GM23338 (cell line): Measurements from ENCODE around the gene GATA1. TPM values are rescaled to one million over a fixed set of nuclear protein-coding genes. Genes with fewer than 3 reads are reported as not detected.

Experiments
- ATAC-seq: fragments of 200-7000 bp; cut with Tn5 transposase; 3 replicates; pipeline ENCODE4 v1.9.1; 2020
- DNase-seq: peaks from one replicate; pipeline ENCODE4 v3.0.0-alpha.2; 2015; ENCODE audit warnings: low spot score
- H2AFZ ChIP-seq: fragments of 200-600 bp; sonication (generic); 2 replicates; pipeline ENCODE4 v1.8.0; 2016; ENCODE audit warnings: antibody characterized with exemption, mild to moderate bottlenecking, moderate library complexity
- H3F3A ChIP-seq: fragments of 200-600 bp; sonication (generic); replicated peaks from 2 replicates; pipeline ENCODE4 v1.8.0; 2017; ENCODE audit warnings: antibody characterized with exemption, mixed run types, low read depth
- H3K27ac ChIP-seq: fragments of 200-600 bp; sonication (generic); 2 replicates; pipeline ENCODE4 v1.6.1; 2016; ENCODE audit warnings: low read depth
- H3K27me3 ChIP-seq: fragments of 200-600 bp; sonication (generic); 2 replicates; pipeline ENCODE4 v1.8.0; 2016; ENCODE audit warnings: mild to moderate bottlenecking, mixed run types, moderate library complexity; ENCODE audit not compliant: insufficient read depth
- H3K36me3 ChIP-seq: fragments of 200-600 bp; sonication (generic); 2 replicates; pipeline ENCODE4 v1.8.0; 2016; ENCODE audit warnings: mild to moderate bottlenecking; ENCODE audit not compliant: insufficient read depth
- H3K4me1 ChIP-seq: fragments of 200-600 bp; sonication (generic); 2 replicates; pipeline ENCODE4 v1.8.0; 2016; ENCODE audit warnings: mild to moderate bottlenecking, moderate library complexity; ENCODE audit not compliant: insufficient read depth
- H3K4me2 ChIP-seq: fragments of 200-600 bp; sonication (generic); 2 replicates; pipeline ENCODE4 v1.7.1; 2017; ENCODE audit warnings: mixed run types
- H3K4me3 ChIP-seq: fragments of 200-600 bp; sonication (generic); 2 replicates; pipeline ENCODE4 v1.6.1; 2016; ENCODE audit warnings: mixed run types
- H3K79me2 ChIP-seq: fragments of 200-600 bp; sonication (generic); replicated peaks from 2 replicates; pipeline ENCODE4 v1.8.0; 2017; ENCODE audit warnings: mild to moderate bottlenecking; ENCODE audit not compliant: insufficient read depth
- H3K9me2 ChIP-seq: fragments of 200-600 bp; sonication (generic); 2 replicates; pipeline ENCODE4 v1.8.0; 2017; ENCODE audit not compliant: insufficient read depth
- H4K20me1 ChIP-seq: fragments of 200-600 bp; sonication (generic); replicated peaks from 2 replicates; pipeline ENCODE4 v1.8.0; 2017; ENCODE audit warnings: mild to moderate bottlenecking; ENCODE audit not compliant: insufficient read depth
- H3K27ac Mint-ChIP-seq: 2 replicates; pipeline ENCODE4 v1.8.0; 2020; ENCODE audit warnings: inconsistent platforms, mild to moderate bottlenecking, moderate library complexity, mixed read lengths
- H3K27me3 Mint-ChIP-seq: 3 replicates; pipeline ENCODE4 v1.8.0; 2022; ENCODE audit warnings: low read depth, mild to moderate bottlenecking, moderate library complexity, mixed read lengths, inconsistent platforms; ENCODE audit not compliant: insufficient read depth, poor library complexity
- H3K36me3 Mint-ChIP-seq: 3 replicates; pipeline ENCODE4 v1.8.0; 2021; ENCODE audit warnings: low read depth, mild to moderate bottlenecking, inconsistent platforms, moderate library complexity, mixed read lengths
- H3K4me1 Mint-ChIP-seq: 3 replicates; pipeline ENCODE4 v1.8.0; 2020; ENCODE audit warnings: mild to moderate bottlenecking, inconsistent platforms, mixed read lengths
- H3K4me3 Mint-ChIP-seq: 3 replicates; pipeline ENCODE4 v1.8.0; 2021; ENCODE audit warnings: moderate library complexity, mild to moderate bottlenecking, inconsistent platforms, mixed read lengths
- H3K9me3 Mint-ChIP-seq: 3 replicates; pipeline ENCODE4 v1.8.0; 2020; ENCODE audit warnings: moderate library complexity, mild to moderate bottlenecking, inconsistent platforms, mixed read lengths
- EZH2 ChIP-seq: fragments of 200-600 bp; sonication (generic); IDR thresholded peaks from one replicate; pipeline ENCODE4 v1.8.0; 2017; ENCODE audit warnings: antibody characterized with exemption, mild to moderate bottlenecking, low read depth; ENCODE audit not compliant: unreplicated experiment
- EZH2phosphoT487 ChIP-seq: fragments of 200-600 bp; sonication (generic); IDR thresholded peaks from one replicate; pipeline ENCODE4 v1.8.1; 2018; ENCODE audit warnings: antibody characterized with exemption; ENCODE audit not compliant: unreplicated experiment
- NANOG ChIP-seq: IDR thresholded peaks from 2 replicates; pipeline ENCODE4 v1.6.1; 2016; ENCODE audit warnings: antibody characterized with exemption, borderline replicate concordance
- POLR2AphosphoS5 ChIP-seq: IDR thresholded peaks from 2 replicates; pipeline ENCODE4 v1.6.1; 2016; ENCODE audit warnings: antibody characterized with exemption, low read depth
- STAT1 ChIP-seq: IDR thresholded peaks from one replicate; pipeline ENCODE4 v1.6.1; 2016; ENCODE audit warnings: antibody characterized with exemption; ENCODE audit not compliant: unreplicated experiment
- ZNF114 ChIP-seq: fragments of 250-450 bp; sonication (Bioruptor Pico); IDR thresholded peaks from 2 replicates; pipeline ENCODE4 v1.5.0; 2020; ENCODE audit warnings: mild to moderate bottlenecking, moderate library complexity
- ZNF331 ChIP-seq: fragments of 250-450 bp; sonication (Bioruptor Pico); IDR thresholded peaks from 2 replicates; pipeline ENCODE4 v1.5.0; 2020; ENCODE audit warnings: low read depth, mild to moderate bottlenecking, moderate library complexity
- long read RNA-seq: library from polyadenylated mRNA; unstranded; transcript quantifications from one replicate; pipeline ENCODE4 v2.0.0, GENCODE V29; 2020; ENCODE audit not compliant: unreplicated experiment
- polyA plus RNA-seq: library from polyadenylated mRNA; unstranded; fragments of >200 nt; fragmentation: Nextera tagmentation; extraction: Ambion mirVana; gene quantifications from 2 replicates; pipeline ENCODE4 v1.2.1, GENCODE V29; 2016
- total RNA-seq: library from RNA; depleted of rRNA; stranded (reverse); fragments of >200 nt; shearing (Covaris generic); gene quantifications from 2 replicates; pipeline ENCODE4 v1.2.3, GENCODE V29; 2014; rRNA removed
- TF ChIP-seq, protein P1 (sequence below): IDR thresholded peaks from one replicate; pipeline ENCODE4 v1.6.1; 2018; ENCODE audit warnings: antibody characterized with exemption; ENCODE audit not compliant: unreplicated experiment
- TF ChIP-seq, protein P2 (sequence below): IDR thresholded peaks from 2 replicates; pipeline ENCODE4 v1.6.1; 2016; ENCODE audit warnings: antibody characterized with exemption
- TF ChIP-seq, protein P3 (sequence below): fragments of 250-450 bp; sonication (Bioruptor Pico); IDR thresholded peaks from 2 replicates; pipeline ENCODE4 v1.5.0; 2020; ENCODE audit warnings: mild to moderate bottlenecking, moderate library complexity
- TF ChIP-seq, protein P4 (sequence below), 2 experiments: fragments of 200-600 bp in 1 of 2; sonication (generic) in 1 of 2; conservative IDR thresholded peaks; 2 replicates each; pipeline versions ENCODE4 v1.5.1 to v1.6.1; 2016 to 2017; ENCODE audit warnings: antibody characterized with exemption in 2 of 2, low read depth in 2 of 2, mild to moderate bottlenecking in 2 of 2, moderate library complexity in 1 of 2

GATA1 gene
- total RNA-seq (not detected in 2 replicates), polyA plus RNA-seq (not detected in 2 replicates)
- long read RNA-seq: 0 reads

DNA sequence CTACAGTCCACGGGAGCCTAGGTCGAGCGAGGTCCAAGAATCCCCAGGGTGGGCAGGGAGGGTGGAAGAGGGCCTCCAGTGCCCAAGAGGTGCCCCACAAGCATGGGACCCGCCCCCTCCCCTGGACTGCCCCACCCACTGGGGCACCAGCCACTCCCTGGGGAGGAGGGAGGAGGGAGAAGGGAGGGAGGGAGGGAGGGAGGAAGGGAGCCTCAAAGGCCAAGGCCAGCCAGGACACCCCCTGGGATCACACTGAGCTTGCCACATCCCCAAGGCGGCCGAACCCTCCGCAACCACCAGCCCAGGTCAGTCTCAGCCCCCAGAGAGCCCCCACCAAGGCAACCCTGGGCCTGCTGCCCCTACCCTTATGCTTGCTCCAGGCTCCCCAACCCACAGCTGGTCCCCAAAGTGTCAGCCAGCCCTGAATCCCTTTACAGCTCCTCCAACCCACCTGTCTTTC lies at the start of gene GATA1:
Gene GATA1 (plus strand): TSS at position 250 of the 460 bp plus-strand sequence. CDS start 4,520 bp downstream, outside the sequence.
- H3K9me2 ChIP-seq: no peaks in the 10 kb centered on the region
- H3K27ac Mint-ChIP-seq: no peak within 1 kb of the TSS; the same call in 1 of the 2 replicates
- no peak for ATAC-seq
- H3F3A ChIP-seq: no peaks in the 10 kb centered on the region
- no peak within 1 kb of the TSS for H3K27ac ChIP-seq
- no peak within 1 kb of the TSS for H3K4me2 ChIP-seq
- H3K27me3 ChIP-seq: no peaks in the 10 kb centered on the region
- H3K4me1 ChIP-seq: no peaks in the 10 kb centered on the region
- H3K4me1 Mint-ChIP-seq: no peaks in the 10 kb centered on the region; the same call in 2 of the 3 replicates
- no peaks in the 10 kb centered on the region for H4K20me1 ChIP-seq
- H3K36me3 Mint-ChIP-seq: no peaks in the 10 kb centered on the region; the same call in 2 of the 3 replicates
- TF ChIP-seq STAT1: no peak
- TF ChIP-seq, protein P1, sequence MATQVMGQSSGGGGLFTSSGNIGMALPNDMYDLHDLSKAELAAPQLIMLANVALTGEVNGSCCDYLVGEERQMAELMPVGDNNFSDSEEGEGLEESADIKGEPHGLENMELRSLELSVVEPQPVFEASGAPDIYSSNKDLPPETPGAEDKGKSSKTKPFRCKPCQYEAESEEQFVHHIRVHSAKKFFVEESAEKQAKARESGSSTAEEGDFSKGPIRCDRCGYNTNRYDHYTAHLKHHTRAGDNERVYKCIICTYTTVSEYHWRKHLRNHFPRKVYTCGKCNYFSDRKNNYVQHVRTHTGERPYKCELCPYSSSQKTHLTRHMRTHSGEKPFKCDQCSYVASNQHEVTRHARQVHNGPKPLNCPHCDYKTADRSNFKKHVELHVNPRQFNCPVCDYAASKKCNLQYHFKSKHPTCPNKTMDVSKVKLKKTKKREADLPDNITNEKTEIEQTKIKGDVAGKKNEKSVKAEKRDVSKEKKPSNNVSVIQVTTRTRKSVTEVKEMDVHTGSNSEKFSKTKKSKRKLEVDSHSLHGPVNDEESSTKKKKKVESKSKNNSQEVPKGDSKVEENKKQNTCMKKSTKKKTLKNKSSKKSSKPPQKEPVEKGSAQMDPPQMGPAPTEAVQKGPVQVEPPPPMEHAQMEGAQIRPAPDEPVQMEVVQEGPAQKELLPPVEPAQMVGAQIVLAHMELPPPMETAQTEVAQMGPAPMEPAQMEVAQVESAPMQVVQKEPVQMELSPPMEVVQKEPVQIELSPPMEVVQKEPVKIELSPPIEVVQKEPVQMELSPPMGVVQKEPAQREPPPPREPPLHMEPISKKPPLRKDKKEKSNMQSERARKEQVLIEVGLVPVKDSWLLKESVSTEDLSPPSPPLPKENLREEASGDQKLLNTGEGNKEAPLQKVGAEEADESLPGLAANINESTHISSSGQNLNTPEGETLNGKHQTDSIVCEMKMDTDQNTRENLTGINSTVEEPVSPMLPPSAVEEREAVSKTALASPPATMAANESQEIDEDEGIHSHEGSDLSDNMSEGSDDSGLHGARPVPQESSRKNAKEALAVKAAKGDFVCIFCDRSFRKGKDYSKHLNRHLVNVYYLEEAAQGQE: no peak
- TF ChIP-seq, protein P2, sequence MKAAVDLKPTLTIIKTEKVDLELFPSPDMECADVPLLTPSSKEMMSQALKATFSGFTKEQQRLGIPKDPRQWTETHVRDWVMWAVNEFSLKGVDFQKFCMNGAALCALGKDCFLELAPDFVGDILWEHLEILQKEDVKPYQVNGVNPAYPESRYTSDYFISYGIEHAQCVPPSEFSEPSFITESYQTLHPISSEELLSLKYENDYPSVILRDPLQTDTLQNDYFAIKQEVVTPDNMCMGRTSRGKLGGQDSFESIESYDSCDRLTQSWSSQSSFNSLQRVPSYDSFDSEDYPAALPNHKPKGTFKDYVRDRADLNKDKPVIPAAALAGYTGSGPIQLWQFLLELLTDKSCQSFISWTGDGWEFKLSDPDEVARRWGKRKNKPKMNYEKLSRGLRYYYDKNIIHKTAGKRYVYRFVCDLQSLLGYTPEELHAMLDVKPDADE: no peak
- TF ChIP-seq, protein P3, sequence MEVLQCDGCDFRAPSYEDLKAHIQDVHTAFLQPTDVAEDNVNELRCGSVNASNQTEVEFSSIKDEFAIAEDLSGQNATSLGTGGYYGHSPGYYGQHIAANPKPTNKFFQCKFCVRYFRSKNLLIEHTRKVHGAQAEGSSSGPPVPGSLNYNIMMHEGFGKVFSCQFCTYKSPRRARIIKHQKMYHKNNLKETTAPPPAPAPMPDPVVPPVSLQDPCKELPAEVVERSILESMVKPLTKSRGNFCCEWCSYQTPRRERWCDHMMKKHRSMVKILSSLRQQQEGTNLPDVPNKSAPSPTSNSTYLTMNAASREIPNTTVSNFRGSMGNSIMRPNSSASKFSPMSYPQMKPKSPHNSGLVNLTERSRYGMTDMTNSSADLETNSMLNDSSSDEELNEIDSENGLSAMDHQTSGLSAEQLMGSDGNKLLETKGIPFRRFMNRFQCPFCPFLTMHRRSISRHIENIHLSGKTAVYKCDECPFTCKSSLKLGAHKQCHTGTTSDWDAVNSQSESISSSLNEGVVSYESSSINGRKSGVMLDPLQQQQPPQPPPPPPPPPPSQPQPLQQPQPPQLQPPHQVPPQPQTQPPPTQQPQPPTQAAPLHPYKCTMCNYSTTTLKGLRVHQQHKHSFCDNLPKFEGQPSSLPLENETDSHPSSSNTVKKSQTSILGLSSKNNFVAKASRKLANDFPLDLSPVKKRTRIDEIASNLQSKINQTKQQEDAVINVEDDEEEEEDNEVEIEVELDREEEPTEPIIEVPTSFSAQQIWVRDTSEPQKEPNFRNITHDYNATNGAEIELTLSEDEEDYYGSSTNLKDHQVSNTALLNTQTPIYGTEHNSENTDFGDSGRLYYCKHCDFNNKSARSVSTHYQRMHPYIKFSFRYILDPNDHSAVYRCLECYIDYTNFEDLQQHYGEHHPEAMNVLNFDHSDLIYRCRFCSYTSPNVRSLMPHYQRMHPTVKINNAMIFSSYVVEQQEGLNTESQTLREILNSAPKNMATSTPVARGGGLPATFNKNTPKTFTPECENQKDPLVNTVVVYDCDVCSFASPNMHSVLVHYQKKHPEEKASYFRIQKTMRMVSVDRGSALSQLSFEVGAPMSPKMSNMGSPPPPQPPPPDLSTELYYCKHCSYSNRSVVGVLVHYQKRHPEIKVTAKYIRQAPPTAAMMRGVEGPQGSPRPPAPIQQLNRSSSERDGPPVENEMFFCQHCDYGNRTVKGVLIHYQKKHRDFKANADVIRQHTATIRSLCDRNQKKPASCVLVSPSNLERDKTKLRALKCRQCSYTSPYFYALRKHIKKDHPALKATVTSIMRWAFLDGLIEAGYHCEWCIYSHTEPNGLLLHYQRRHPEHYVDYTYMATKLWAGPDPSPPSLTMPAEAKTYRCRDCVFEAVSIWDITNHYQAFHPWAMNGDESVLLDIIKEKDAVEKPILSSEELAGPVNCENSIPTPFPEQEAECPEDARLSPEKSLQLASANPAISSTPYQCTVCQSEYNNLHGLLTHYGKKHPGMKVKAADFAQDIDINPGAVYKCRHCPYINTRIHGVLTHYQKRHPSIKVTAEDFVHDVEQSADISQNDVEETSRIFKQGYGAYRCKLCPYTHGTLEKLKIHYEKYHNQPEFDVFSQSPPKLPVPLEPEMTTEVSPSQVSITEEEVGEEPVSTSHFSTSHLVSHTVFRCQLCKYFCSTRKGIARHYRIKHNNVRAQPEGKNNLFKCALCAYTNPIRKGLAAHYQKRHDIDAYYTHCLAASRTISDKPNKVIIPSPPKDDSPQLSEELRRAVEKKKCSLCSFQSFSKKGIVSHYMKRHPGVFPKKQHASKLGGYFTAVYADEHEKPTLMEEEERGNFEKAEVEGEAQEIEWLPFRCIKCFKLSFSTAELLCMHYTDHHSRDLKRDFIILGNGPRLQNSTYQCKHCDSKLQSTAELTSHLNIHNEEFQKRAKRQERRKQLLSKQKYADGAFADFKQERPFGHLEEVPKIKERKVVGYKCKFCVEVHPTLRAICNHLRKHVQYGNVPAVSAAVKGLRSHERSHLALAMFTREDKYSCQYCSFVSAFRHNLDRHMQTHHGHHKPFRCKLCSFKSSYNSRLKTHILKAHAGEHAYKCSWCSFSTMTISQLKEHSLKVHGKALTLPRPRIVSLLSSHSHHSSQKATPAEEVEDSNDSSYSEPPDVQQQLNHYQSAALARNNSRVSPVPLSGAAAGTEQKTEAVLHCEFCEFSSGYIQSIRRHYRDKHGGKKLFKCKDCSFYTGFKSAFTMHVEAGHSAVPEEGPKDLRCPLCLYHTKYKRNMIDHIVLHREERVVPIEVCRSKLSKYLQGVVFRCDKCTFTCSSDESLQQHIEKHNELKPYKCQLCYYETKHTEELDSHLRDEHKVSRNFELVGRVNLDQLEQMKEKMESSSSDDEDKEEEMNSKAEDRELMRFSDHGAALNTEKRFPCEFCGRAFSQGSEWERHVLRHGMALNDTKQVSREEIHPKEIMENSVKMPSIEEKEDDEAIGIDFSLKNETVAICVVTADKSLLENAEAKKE: no peak
- TF ChIP-seq, protein P4, sequence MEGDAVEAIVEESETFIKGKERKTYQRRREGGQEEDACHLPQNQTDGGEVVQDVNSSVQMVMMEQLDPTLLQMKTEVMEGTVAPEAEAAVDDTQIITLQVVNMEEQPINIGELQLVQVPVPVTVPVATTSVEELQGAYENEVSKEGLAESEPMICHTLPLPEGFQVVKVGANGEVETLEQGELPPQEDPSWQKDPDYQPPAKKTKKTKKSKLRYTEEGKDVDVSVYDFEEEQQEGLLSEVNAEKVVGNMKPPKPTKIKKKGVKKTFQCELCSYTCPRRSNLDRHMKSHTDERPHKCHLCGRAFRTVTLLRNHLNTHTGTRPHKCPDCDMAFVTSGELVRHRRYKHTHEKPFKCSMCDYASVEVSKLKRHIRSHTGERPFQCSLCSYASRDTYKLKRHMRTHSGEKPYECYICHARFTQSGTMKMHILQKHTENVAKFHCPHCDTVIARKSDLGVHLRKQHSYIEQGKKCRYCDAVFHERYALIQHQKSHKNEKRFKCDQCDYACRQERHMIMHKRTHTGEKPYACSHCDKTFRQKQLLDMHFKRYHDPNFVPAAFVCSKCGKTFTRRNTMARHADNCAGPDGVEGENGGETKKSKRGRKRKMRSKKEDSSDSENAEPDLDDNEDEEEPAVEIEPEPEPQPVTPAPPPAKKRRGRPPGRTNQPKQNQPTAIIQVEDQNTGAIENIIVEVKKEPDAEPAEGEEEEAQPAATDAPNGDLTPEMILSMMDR (conservative IDR thresholded peaks at IDR 0.05; ENCODE audit: low read depth in 2 of 2): no peak
- TF ChIP-seq POLR2AphosphoS5: no peak
- TF ChIP-seq EZH2: no peak
- TF ChIP-seq EZH2phosphoT487: no peak
- TF ChIP-seq NANOG: no peak
- no peak for TF ChIP-seq ZNF331
- no peak for TF ChIP-seq ZNF114 (CRISPR knock-in tag)
- no peaks in the 10 kb centered on the region; the same call in 1 of the 3 replicates for H3K9me3 Mint-ChIP-seq
- no peak for DNase-seq
- H3K4me3 Mint-ChIP-seq: no peak within 1 kb of the TSS
- H3K36me3 ChIP-seq: no peaks in the 10 kb centered on the region
- H3K27me3 Mint-ChIP-seq: peaks cover 4% of the 10 kb centered on the region
- no peak within 1 kb of the TSS for H2AFZ ChIP-seq
- no peaks in the 10 kb centered on the region for H3K79me2 ChIP-seq
- H3K4me3 ChIP-seq: no peak within 1 kb of the TSS
